ENCODE measurements around the gene ZBTB9.

DNA sequence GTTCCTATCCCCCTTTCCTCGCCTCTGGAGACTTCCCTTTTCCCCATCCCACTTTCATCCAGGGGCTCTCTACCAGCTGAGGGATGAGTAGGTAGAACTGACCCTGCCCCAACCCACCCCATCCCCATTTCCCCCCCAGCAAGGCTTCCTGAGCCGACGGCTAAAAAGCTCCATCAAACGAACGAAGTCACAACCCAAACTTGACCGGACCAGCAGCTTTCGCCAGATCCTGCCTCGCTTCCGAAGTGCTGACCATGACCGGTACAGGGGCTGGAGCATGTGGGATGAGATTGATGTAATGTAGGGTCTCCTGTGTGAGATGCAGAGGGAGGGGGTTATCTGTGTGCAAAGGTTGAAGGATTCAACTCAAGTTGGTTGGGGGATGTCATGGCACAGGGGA is 21.8 kb upstream of the ZBTB9 start:
- TF ChIP-seq CTCF (IDR thresholded peaks at IDR 0.05) (no peak), POLR2A (IDR thresholded peaks at IDR 0.05) (no peak), POLR2AphosphoS5 (IDR thresholded peaks at IDR 0.05; ENCODE audit: insufficient read depth in 1 of 2, low read depth in 1 of 2) (no peak)

All from vagina (tissue), 2 donors.